ENCODE data around the gene PAQR6.

DNA sequence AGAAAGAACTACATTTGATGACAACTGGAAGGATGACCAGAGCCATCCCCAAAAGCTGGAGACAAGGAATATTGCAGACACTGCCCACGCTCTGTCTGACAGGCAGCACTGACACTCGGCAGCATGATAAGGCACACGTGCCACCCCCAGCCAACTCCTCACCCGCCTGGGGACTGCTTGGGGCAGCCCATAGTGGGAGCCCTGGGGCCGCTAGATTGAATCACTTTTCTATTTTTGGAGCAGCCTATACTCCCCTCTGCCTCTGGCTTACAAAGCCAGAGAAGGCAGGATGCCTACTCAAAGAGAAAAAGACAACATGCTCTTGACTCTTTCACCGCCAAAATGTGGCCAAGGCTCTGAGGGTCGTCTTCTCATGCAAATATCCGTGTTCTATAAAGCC lies 33.4 kb upstream of the PAQR6 start:
- TF ChIP-seq, protein P1, sequence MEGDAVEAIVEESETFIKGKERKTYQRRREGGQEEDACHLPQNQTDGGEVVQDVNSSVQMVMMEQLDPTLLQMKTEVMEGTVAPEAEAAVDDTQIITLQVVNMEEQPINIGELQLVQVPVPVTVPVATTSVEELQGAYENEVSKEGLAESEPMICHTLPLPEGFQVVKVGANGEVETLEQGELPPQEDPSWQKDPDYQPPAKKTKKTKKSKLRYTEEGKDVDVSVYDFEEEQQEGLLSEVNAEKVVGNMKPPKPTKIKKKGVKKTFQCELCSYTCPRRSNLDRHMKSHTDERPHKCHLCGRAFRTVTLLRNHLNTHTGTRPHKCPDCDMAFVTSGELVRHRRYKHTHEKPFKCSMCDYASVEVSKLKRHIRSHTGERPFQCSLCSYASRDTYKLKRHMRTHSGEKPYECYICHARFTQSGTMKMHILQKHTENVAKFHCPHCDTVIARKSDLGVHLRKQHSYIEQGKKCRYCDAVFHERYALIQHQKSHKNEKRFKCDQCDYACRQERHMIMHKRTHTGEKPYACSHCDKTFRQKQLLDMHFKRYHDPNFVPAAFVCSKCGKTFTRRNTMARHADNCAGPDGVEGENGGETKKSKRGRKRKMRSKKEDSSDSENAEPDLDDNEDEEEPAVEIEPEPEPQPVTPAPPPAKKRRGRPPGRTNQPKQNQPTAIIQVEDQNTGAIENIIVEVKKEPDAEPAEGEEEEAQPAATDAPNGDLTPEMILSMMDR (IDR thresholded peaks at IDR 0.05): no peak
- TF ChIP-seq EP300 (IDR thresholded peaks at IDR 0.05): no peak
- no peak for TF ChIP-seq POLR2A (IDR thresholded peaks at IDR 0.05)
